HEK293 (cell line): ENCODE results near the gene CERKL.

Experiments
- KLF7 ChIP-seq: fragments of 450-650 bp; formaldehyde crosslinking; IDR thresholded peaks from 2 replicates; pipeline ENCODE4 v1.5.1; 2016; ENCODE audit warnings: missing biosample characterization, missing genetic modification characterization, borderline replicate concordance
- REPIN1 ChIP-seq: fragments of 450-650 bp; formaldehyde crosslinking; IDR thresholded peaks from 2 replicates; pipeline ENCODE4 v1.5.1; 2017; ENCODE audit warnings: missing biosample characterization, missing genetic modification characterization, low read depth
- ZNF768 ChIP-seq: fragments of 450-650 bp; formaldehyde crosslinking; IDR thresholded peaks from 2 replicates; pipeline ENCODE4 v1.5.1; 2018; ENCODE audit warnings: missing biosample characterization, mild to moderate bottlenecking, missing genetic modification characterization
- TF ChIP-seq, protein P1 (sequence below): fragments of 450-650 bp; formaldehyde crosslinking; IDR thresholded peaks from 2 replicates; pipeline ENCODE4 v1.5.1; 2016; ENCODE audit warnings: missing biosample characterization, missing genetic modification characterization

DNA sequence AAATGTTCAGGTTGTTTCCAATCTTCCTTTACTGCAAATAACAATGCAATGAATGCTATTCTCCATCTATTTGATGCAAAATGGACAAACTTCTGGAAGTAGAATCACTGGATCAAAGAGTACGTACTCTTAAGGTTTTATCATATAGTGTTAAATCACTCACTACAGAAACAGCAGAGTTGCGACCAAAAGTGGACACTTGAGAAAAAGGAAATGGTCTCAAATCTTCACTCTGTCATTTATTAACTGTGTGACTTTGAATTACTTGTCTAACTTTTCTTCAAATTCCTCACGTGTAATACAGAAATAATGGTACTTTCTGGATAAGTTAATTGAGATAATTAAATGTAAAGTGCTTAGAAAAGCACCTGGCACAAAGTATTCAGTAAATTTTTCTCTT, 78.1 kb downstream of the CERKL start:
- TF ChIP-seq, protein P1, sequence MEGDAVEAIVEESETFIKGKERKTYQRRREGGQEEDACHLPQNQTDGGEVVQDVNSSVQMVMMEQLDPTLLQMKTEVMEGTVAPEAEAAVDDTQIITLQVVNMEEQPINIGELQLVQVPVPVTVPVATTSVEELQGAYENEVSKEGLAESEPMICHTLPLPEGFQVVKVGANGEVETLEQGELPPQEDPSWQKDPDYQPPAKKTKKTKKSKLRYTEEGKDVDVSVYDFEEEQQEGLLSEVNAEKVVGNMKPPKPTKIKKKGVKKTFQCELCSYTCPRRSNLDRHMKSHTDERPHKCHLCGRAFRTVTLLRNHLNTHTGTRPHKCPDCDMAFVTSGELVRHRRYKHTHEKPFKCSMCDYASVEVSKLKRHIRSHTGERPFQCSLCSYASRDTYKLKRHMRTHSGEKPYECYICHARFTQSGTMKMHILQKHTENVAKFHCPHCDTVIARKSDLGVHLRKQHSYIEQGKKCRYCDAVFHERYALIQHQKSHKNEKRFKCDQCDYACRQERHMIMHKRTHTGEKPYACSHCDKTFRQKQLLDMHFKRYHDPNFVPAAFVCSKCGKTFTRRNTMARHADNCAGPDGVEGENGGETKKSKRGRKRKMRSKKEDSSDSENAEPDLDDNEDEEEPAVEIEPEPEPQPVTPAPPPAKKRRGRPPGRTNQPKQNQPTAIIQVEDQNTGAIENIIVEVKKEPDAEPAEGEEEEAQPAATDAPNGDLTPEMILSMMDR (tag by site-specific recombination), result no peak
- TF ChIP-seq ZNF768 (tag by site-specific recombination), result no peak
- TF ChIP-seq REPIN1 (tag by site-specific recombination), result no peak
- no peak for TF ChIP-seq KLF7 (tag by site-specific recombination)
